CD8-positive, alpha-beta memory T cell (primary cell): ENCODE measurements around the gene TMEM169. TPM values are rescaled to one million over a fixed set of nuclear protein-coding genes. Genes with fewer than 3 reads are reported as not detected.

ENCODE experiments used
- CTCF ChIA-PET: fragments of 350-600 bp; sonication (Branson Sonifier 250); formaldehyde crosslinking; loops from one replicate; lab custom pipeline; 2021; ENCODE audit warnings: antibody characterized with exemption; lab: Charles Lee
- POLR2A ChIA-PET: fragments of 350-600 bp; sonication (Branson Sonifier 250); formaldehyde crosslinking; loops from one replicate; lab custom pipeline; 2021; ENCODE audit warnings: antibody characterized with exemption; lab: Charles Lee
- DNase-seq, 5 donors: peaks; one replicate each; pipeline versions ENCODE4 v3.0.0 to v3.0.0-alpha.2; 2020 to 2022; ENCODE audit warnings: mixed read lengths in 1 of 5
- H3K27ac ChIP-seq: one replicate; pipeline ENCODE4 v1.7.0; 2013; ENCODE audit warnings: low read depth, mild to moderate bottlenecking, low read length, moderate library complexity
- H3K27me3 ChIP-seq: 2 replicates; pipeline ENCODE4 v1.7.0; 2013; ENCODE audit warnings: low read length, mild to moderate bottlenecking; ENCODE audit not compliant: insufficient read depth, poor library complexity, severe bottlenecking
- H3K36me3 ChIP-seq: 2 replicates; pipeline ENCODE4 v1.7.0; 2013; ENCODE audit warnings: mild to moderate bottlenecking, low read length, moderate library complexity; ENCODE audit not compliant: insufficient read depth
- H3K4me1 ChIP-seq: 2 replicates; pipeline ENCODE4 v1.7.0; 2013; ENCODE audit warnings: mild to moderate bottlenecking, low read length, moderate library complexity; ENCODE audit not compliant: insufficient read depth
- H3K4me3 ChIP-seq: 2 replicates; pipeline ENCODE4 v1.7.0; 2013; ENCODE audit warnings: mild to moderate bottlenecking, low read length
- H3K9me3 ChIP-seq: 2 replicates; pipeline ENCODE4 v1.7.0; 2013; ENCODE audit warnings: mild to moderate bottlenecking, low read length
- H3K27ac Mint-ChIP-seq, 8 donors: one replicate each; pipeline ENCODE4 v1.8.0; 2020 to 2021; ENCODE audit warnings: mixed read lengths in 8 of 8, mild to moderate bottlenecking in 6 of 8, inconsistent platforms in 3 of 8, moderate library complexity in 3 of 8
- H3K27me3 Mint-ChIP-seq, 2 donors: one replicate each; pipeline ENCODE4 v1.8.0; 2020 to 2021; ENCODE audit warnings: mixed read lengths in 2 of 2, mild to moderate bottlenecking in 1 of 2, moderate library complexity in 1 of 2
- H3K36me3 Mint-ChIP-seq, 3 donors: one replicate each; pipeline ENCODE4 v1.8.0; 2020 to 2021; ENCODE audit warnings: mixed read lengths in 3 of 3, inconsistent platforms in 1 of 3, mild to moderate bottlenecking in 1 of 3
- H3K4me1 Mint-ChIP-seq, 3 donors: one replicate each; pipeline ENCODE4 v1.8.0; 2020 to 2021; ENCODE audit warnings: mixed read lengths in 3 of 3, inconsistent platforms in 1 of 3, mild to moderate bottlenecking in 1 of 3
- H3K4me3 Mint-ChIP-seq, 7 donors: one replicate each; pipeline ENCODE4 v1.8.0; 2020 to 2021; ENCODE audit warnings: mixed read lengths in 7 of 7, mild to moderate bottlenecking in 6 of 7, moderate library complexity in 4 of 7, inconsistent platforms in 2 of 7
- H3K9me3 Mint-ChIP-seq, 5 donors: one replicate each; pipeline ENCODE4 v1.8.0; 2020 to 2022; ENCODE audit warnings: mixed read lengths in 5 of 5, mild to moderate bottlenecking in 3 of 5, moderate library complexity in 2 of 5, inconsistent platforms in 1 of 5
- polyA plus RNA-seq: library from polyadenylated mRNA; unstranded; fragments of 300-500 nt; fragmentation: Illumina TruSeq; gene quantifications from one replicate; pipeline ENCODE4 v1.2.3, GENCODE V29; 2021
- total RNA-seq, 2 experiments: library from RNA; stranded (reverse); gene quantifications; one replicate each; pipeline ENCODE4 v1.2.3, GENCODE V29; 2021

The TMEM169 gene
- total and polyA plus RNA-seq, 3 experiments from 2014 or later: 0.63 to 1.1 (median 0.73) TPM

DNA sequence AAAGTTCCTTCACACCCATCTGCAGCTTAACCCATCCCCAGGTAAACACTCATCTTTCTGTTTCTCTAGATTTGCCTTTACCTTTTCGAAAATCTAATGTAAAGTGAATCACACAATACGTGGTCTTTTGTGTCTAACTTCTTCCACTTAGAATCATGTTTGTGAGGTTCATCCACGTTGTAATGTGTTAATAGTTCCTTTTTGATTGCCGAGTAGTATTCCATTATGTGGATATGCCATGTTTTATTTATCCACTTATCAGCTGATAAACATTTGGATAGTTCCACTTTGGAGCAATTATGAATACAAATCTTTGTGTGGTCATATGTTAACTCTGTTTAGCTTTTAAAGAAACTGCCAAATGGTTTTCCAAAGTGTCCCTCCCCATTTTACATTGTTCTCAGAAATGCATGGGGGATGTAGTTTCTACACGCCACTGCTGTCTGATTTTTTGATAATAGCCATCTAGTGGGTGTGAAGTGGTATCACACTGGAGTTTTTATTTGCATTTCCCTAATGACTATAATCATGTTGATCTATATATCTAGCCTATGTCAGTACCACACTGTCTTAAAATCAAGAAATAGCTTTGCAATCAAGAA lies 22.4 kb upstream of the TMEM169 start:
- POLR2A ChIA-PET: no interaction called here
- no peak overlapping the region for H3K4me3 ChIP-seq
- no peaks in the 10 kb centered on the region for H3K27me3 Mint-ChIP-seq
- H3K27me3 ChIP-seq: no peaks in the 10 kb centered on the region
- peak overlapping the region in 1 of 7 donors; percentile 60 for H3K4me3 Mint-ChIP-seq
- CTCF ChIA-PET: interaction anchor here (1.0 to 1.9 kb wide), 7 partner anchors 12 to 82 kb away, joined by 3 to 9 read pairs (median 3); no protein-coding TSS in a partner anchor
- H3K27ac Mint-ChIP-seq: peak overlapping the region in 5 of 8 donors; percentile 23 to 85 (median 64)
- no peaks in the 10 kb centered on the region for H3K9me3 Mint-ChIP-seq
- DNase-seq: no peak
- no peaks in the 10 kb centered on the region for H3K9me3 ChIP-seq
- peaks cover 31 to 41% (median 37%) of the 10 kb centered on the region in 3 donors for H3K4me1 Mint-ChIP-seq
- H3K36me3 ChIP-seq: peaks cover 4% of the 10 kb centered on the region
- H3K4me1 ChIP-seq: peaks cover 20% of the 10 kb centered on the region
- peaks cover 12 to 36% (median 18%) of the 10 kb centered on the region in 3 donors for H3K36me3 Mint-ChIP-seq
- H3K27ac ChIP-seq: no peak overlapping the region

GRCh38 chr2:216064014-216064630 lies 17.6 kb upstream of the TMEM169 start:
- no peak for DNase-seq
- H3K36me3 ChIP-seq: peaks cover 9% of the 10 kb centered on the region
- no peaks in the 10 kb centered on the region for H3K27me3 ChIP-seq
- no peak overlapping the region for H3K4me3 ChIP-seq
- ChIA-PET POLR2A (no interaction called here), CTCF (no interaction called here)
- Mint-ChIP-seq H3K36me3 (peaks cover 9 to 50% (median 10%) of the 10 kb centered on the region in 3 donors), H3K27ac (no peak overlapping the region), H3K4me3 (no peak overlapping the region), H3K27me3 (no peaks in the 10 kb centered on the region), H3K9me3 (no peaks in the 10 kb centered on the region), H3K4me1 (peaks cover 17 to 18% (median 17%) of the 10 kb centered on the region in 3 donors)
- peaks cover 8% of the 10 kb centered on the region for H3K4me1 ChIP-seq
- H3K9me3 ChIP-seq: no peaks in the 10 kb centered on the region
- H3K27ac ChIP-seq: no peak overlapping the region

DNA sequence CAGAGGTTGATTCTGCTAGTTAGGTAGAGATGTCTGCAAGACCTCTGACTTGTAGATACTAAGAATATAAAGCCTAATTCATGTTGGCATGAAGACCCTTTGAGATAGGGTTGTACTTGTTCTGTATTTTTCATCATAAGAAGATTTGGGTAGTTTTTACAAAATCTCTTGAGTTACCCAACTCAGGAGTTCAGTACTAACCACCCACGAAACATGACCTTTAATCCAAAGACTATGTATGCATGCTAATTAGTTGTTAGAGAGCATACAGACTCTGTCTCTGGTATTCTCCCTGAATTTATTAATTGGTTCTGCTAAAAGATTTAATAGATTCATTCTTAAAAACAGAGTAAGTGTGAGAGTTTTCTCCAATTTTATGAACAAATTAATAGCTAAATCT lies 17.1 kb upstream of the TMEM169 start:
- Mint-ChIP-seq H3K4me1 (peaks cover 14 to 17% (median 15%) of the 10 kb centered on the region in 3 donors), H3K36me3 (peaks cover 4 to 50% (median 10%) of the 10 kb centered on the region in 3 donors), H3K4me3 (no peak overlapping the region), H3K9me3 (no peaks in the 10 kb centered on the region), H3K27ac (no peak overlapping the region), H3K27me3 (no peaks in the 10 kb centered on the region)
- no peak for DNase-seq
- Histone ChIP-seq H3K36me3 (peaks cover 9% of the 10 kb centered on the region), H3K27ac (no peak overlapping the region), H3K9me3 (no peaks in the 10 kb centered on the region), H3K27me3 (no peaks in the 10 kb centered on the region), H3K4me3 (no peak overlapping the region), H3K4me1 (peaks cover 9% of the 10 kb centered on the region)
- ChIA-PET CTCF (no interaction called here), POLR2A (no interaction called here)

DNA sequence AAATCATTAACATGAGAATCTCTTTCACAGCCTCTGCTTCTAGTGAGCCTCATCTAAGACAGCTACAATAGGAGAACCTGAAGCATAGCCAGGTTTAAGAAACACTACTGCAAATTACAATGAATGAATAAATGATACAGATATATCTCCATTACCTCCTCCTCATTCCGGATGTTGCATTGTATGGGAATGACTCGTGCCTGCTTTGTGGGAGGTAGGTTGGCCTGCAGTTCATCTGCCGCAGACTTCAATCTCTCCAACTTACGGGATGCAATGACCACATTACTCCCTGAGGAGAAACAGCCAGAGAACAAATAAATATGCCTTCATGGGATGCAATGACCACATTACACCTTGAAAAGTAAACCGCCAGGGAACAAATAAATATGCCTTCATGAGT lies 15.5 kb upstream of the TMEM169 start:
- no peaks in the 10 kb centered on the region for H3K27me3 ChIP-seq
- ChIA-PET CTCF (no interaction called here), POLR2A (no interaction called here)
- H3K4me3 ChIP-seq: no peak overlapping the region
- Mint-ChIP-seq H3K27ac (peak overlapping the region in 1 of 8 donors; percentile 61), H3K4me1 (peaks cover 13 to 17% (median 14%) of the 10 kb centered on the region in 3 donors), H3K4me3 (no peak overlapping the region), H3K9me3 (no peaks in the 10 kb centered on the region), H3K27me3 (no peaks in the 10 kb centered on the region), H3K36me3 (peaks cover 4 to 56% (median 16%) of the 10 kb centered on the region in 3 donors)
- no peak overlapping the region for H3K27ac ChIP-seq
- peaks cover 9% of the 10 kb centered on the region for H3K36me3 ChIP-seq
- no peak for DNase-seq
- no peaks in the 10 kb centered on the region for H3K9me3 ChIP-seq
- peaks cover 9% of the 10 kb centered on the region for H3K4me1 ChIP-seq

DNA sequence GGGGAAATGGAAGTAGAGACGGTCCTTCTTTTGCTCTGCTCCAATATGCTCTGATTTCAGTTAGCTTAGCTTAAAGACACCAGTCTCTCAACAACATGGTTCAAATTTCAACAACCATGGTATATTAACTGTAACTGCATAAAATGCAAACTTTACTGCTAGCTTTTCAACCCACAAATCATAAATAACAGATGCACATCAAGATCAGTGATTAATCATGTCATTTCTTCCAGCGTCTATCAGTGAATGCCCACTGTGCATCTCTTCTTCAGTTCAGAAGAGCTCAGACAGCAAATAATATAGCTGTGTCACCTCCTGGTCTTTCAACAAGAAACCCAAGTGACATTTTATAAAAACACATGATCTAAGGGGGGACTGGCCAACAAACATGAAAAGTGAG lies 12.7 kb upstream of the TMEM169 start:
- H3K4me3 Mint-ChIP-seq: no peak overlapping the region
- Histone ChIP-seq H3K4me1 (peaks cover 13% of the 10 kb centered on the region), H3K4me3 (no peak overlapping the region), H3K9me3 (no peaks in the 10 kb centered on the region), H3K27me3 (no peaks in the 10 kb centered on the region), H3K36me3 (peaks cover 12% of the 10 kb centered on the region), H3K27ac (no peak overlapping the region)
- H3K27me3 Mint-ChIP-seq: no peaks in the 10 kb centered on the region
- peaks cover 18 to 20% (median 18%) of the 10 kb centered on the region in 3 donors for H3K4me1 Mint-ChIP-seq
- ChIA-PET CTCF (interaction anchor here (0.7 kb wide), 2 partner anchors 18 to 35 kb away, joined by 3 to 4 read pairs; no protein-coding TSS in a partner anchor), POLR2A (interaction anchor here (0.6 kb wide), 1 partner anchor 13 kb away, joined by 6 read pairs; the partner anchor contains the start of gene TMEM169)
- H3K9me3 Mint-ChIP-seq: no peaks in the 10 kb centered on the region
- H3K27ac Mint-ChIP-seq: peak overlapping the region in 2 of 8 donors; percentile 1 to 64
- DNase-seq: no peak
- H3K36me3 Mint-ChIP-seq: peaks cover 8 to 51% (median 20%) of the 10 kb centered on the region in 3 donors

DNA sequence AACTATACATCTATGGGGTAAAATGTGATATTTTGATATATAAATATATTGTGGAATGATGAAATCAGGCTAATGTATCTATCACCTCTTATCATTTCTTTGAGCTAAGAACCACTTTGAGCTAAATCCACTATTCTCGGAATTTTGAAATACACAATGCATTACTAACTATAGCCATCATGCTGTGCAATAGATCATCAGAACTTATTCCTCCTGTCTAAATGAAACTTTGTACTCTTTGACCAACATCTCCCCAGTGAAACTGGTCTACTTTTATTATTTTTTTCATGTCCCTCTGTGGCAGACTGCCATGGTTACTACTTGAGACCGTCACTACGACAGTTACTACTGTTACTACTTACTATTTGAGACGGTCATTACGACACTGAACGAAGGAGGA lies 11.5 kb upstream of the TMEM169 start:
- Mint-ChIP-seq H3K27me3 (no peaks in the 10 kb centered on the region), H3K36me3 (peaks cover 8 to 49% (median 22%) of the 10 kb centered on the region in 3 donors), H3K4me3 (no peak overlapping the region), H3K4me1 (peaks cover 27 to 30% (median 28%) of the 10 kb centered on the region in 3 donors), H3K27ac (peak overlapping the region in 1 of 8 donors; percentile 70), H3K9me3 (no peaks in the 10 kb centered on the region)
- H3K4me3 ChIP-seq: no peak overlapping the region
- H3K27ac ChIP-seq: no peak overlapping the region
- ChIA-PET CTCF (interaction anchor here (1.3 to 1.4 kb wide), 2 partner anchors 12 kb away, joined by 3 to 4 read pairs; partner anchors contain the start of genes PECR and TMEM169), POLR2A (no interaction called here)
- H3K4me1 ChIP-seq: peaks cover 24% of the 10 kb centered on the region
- H3K27me3 ChIP-seq: no peaks in the 10 kb centered on the region
- peaks cover 4% of the 10 kb centered on the region for H3K36me3 ChIP-seq
- no peaks in the 10 kb centered on the region for H3K9me3 ChIP-seq
- no peak for DNase-seq

GRCh38 chr2:216071111-216071851 lies 10.4 kb upstream of the TMEM169 start:
- peaks cover 5 to 47% (median 22%) of the 10 kb centered on the region in 3 donors for H3K36me3 Mint-ChIP-seq
- peaks cover 32 to 40% (median 37%) of the 10 kb centered on the region in 3 donors for H3K4me1 Mint-ChIP-seq
- POLR2A ChIA-PET: no interaction called here
- Histone ChIP-seq H3K9me3 (no peaks in the 10 kb centered on the region), H3K4me3 (no peak overlapping the region), H3K27me3 (no peaks in the 10 kb centered on the region), H3K27ac (no peak overlapping the region), H3K4me1 (peaks cover 24% of the 10 kb centered on the region), H3K36me3 (peaks cover 4% of the 10 kb centered on the region)
- peak overlapping the region in 2 of 8 donors; percentile 17 to 19 for H3K27ac Mint-ChIP-seq
- DNase-seq: no peak
- CTCF ChIA-PET: interaction anchor here (1.3 to 1.4 kb wide), 2 partner anchors 11 to 13 kb away, joined by 3 to 4 read pairs; partner anchors contain the start of genes PECR and TMEM169
- no peak overlapping the region for H3K4me3 Mint-ChIP-seq
- H3K9me3 Mint-ChIP-seq: no peaks in the 10 kb centered on the region
- no peaks in the 10 kb centered on the region for H3K27me3 Mint-ChIP-seq
